Measurements from ENCODE around the gene HSPB2. TPM values are rescaled to one million over a fixed set of nuclear protein-coding genes. Genes with fewer than 3 reads are reported as not detected.

HSPB2 gene
- 0.14 and 0.18 TPM in 2 replicates for total RNA-seq

GRCh38 chr11:111912535-111912934, at the start of gene HSPB2:
TSS of gene HSPB2 (plus strand) at chr11:111912734. CDS start at chr11:111912830, 96 bp downstream.

DNA sequence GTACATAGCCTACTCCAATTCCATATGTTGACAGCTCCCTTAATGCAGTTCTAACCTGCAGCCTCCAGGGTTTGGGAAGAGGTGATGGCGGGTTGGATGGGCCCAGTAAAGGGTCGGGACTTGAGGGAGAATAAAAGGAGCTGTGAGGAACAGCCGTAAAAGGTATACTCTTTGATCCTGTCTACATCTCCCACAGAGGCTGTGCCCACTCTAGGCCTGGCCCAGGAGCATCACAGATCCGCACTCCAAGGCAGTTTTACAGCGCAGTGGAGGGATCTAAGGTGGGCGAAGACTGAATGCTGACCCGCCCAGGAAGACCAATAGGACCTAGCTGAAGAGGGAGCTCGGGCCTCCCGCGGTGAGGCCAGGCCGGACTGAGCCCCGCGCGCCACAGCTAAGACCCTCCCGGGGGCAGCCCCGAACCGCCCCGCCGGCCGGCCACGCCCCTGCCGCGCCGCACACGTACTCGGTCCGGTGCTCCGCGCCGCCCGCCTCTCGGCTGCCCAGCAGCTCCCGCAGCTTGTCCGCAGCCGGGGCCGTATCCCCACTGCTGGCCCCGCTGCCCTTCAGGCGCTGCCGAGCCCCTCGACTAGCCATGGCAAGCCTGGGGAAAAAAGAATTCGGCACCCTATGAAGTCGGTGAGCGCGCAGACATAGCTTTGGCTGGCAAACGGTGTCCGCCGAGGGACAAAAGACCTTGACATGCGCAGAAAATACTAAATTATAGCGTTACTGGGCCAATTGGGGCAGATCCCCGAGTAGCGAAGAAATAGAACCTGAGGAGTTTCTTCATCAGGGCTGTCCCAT, 41.4 kb upstream of the HSPB2 start, which contains the start of gene ALG9:
Gene ALG9, minus strand, starts transcription at position 696 of the 807 bp plus-strand sequence. Its CDS starts 99 bp downstream, at position 597.

GRCh38 chr11:111878849-111879636, 33.5 kb upstream of the HSPB2 start, which contains the start of the genes CFAP68 and FDXACB1:
TSS of gene CFAP68 (plus strand) at chr11:111879541. CDS start at chr11:111879561, 20 bp downstream.
TSS of gene FDXACB1 (minus strand) at chr11:111879165. CDS start at chr11:111879132, 33 bp downstream.

DNA sequence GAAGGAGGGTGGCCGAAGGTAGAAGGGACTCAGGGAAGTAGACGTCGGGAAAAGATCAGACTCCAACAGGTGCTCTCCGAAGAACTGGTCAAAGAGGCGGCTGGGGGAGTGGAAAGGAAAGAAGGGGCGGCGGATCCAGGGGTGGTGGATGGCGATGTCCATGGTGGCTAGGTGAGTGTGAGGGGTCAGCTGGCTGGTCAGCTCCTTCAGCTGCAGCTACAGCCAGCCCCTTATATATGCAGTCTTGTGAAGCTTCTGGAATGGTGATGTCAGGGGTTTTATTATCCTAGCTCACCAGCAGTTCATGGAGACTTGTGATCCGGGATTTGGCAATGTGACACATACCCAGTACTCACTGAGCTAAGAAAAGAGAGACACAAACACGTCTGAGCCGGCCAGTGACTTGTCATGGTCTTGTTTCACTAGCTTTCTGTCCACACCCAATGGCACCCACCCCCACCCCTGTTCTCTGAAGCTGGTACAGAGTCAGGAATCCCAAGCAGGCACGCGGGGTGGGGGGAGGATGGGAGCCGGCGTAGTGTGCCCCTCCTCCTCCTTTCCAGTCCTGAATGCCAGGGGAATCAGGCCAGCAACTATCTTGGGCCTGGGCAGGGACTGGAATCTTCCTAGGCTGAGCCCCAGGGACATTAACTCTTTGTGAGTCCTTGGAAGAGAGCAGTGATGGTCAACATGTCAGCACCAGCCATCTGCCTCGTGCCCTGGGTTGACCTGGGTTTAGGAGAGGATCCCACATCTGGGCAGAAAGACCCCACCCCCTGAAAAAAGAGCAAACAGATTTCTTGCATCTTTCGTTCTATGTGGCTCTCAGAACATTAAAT, 752 bp upstream of the HSPB2 start, which contains the start of gene CRYAB:
Gene CRYAB, minus strand, starts transcription at position 208 of the 839 bp plus-strand sequence. Its CDS starts 46 bp downstream, at position 162.

GRCh38 chr11:111918390-111919256, 6.1 kb downstream of the HSPB2 start, which contains the start of gene C11orf52:
TSS of gene C11orf52 (plus strand) at chr11:111918913. CDS start at chr11:111918973, 60 bp downstream.

Other genes starting within 250 kb of the HSPB2 start
- 26.7 and 29.1 TPM in 2 replicates for gene PPP2R1B, start 146.3 kb upstream of the HSPB2 start, total RNA-seq
- gene ALG9, start 41.2 kb upstream of the HSPB2 start, total RNA-seq = 30.9 and 40.1 TPM in 2 replicates
- gene FDXACB1, start 33.6 kb upstream of the HSPB2 start, total RNA-seq = 1.3 and 1.8 TPM in 2 replicates
- 8.0 and 9.6 TPM in 2 replicates for gene CFAP68, start 33.2 kb upstream of the HSPB2 start, total RNA-seq
- gene CRYAB, start 964 bp upstream of the HSPB2 start, total RNA-seq = 5.1 and 12.7 TPM in 2 replicates
- 0.83 TPM in 1 of 2 replicates, not detected in the other for gene C11orf52, start 6.2 kb downstream of the HSPB2 start, total RNA-seq
- 16.2 and 22.1 TPM in 2 replicates for gene DIXDC1, start 24.6 kb downstream of the HSPB2 start, total RNA-seq
- gene DLAT, start 112.7 kb downstream of the HSPB2 start, total RNA-seq = 31.7 and 35.0 TPM in 2 replicates
- gene PIH1D2, start 161.3 kb downstream of the HSPB2 start, total RNA-seq = 1.5 and 1.6 TPM in 2 replicates
- gene NKAPD1, start 161.6 kb downstream of the HSPB2 start, total RNA-seq = 22.2 and 25.7 TPM in 2 replicates
- gene TIMM8B, start 174.0 kb downstream of the HSPB2 start, total RNA-seq = 69.3 and 93.7 TPM in 2 replicates
- gene SDHD, start 174.1 kb downstream of the HSPB2 start, total RNA-seq = 170 and 196 TPM in 2 replicates